ENCODE results near the gene HNRNPAB.

The HNRNPAB gene

DNA sequence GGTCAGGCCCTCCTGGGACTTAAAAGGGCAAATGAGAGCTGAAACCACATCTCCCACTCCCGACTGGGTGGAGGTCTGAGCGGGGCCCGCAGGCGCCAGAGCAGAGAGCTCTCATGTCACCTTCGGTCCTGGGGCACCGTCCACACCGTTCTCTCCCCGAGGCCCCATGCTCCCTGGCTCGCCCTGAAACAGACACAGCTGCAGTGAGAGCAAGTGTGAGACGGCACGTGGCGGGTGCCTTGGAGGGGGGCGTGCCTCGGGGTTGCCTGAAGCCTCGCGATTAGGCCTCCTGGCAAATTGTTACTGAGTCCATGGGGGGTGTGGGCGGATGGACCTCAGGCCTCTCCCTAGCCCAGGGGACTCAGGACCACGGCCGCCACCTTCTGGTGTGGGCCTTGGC lies 52.4 kb downstream of the HNRNPAB start:
- no peak for DNase-seq (ENCODE audit: low read depth)
- TF ChIP-seq, protein P1, sequence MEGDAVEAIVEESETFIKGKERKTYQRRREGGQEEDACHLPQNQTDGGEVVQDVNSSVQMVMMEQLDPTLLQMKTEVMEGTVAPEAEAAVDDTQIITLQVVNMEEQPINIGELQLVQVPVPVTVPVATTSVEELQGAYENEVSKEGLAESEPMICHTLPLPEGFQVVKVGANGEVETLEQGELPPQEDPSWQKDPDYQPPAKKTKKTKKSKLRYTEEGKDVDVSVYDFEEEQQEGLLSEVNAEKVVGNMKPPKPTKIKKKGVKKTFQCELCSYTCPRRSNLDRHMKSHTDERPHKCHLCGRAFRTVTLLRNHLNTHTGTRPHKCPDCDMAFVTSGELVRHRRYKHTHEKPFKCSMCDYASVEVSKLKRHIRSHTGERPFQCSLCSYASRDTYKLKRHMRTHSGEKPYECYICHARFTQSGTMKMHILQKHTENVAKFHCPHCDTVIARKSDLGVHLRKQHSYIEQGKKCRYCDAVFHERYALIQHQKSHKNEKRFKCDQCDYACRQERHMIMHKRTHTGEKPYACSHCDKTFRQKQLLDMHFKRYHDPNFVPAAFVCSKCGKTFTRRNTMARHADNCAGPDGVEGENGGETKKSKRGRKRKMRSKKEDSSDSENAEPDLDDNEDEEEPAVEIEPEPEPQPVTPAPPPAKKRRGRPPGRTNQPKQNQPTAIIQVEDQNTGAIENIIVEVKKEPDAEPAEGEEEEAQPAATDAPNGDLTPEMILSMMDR (IDR thresholded peaks at IDR 0.05; ENCODE audit: control insufficient read depth, insufficient read depth, low read depth, low read length, missing control alignments) = no peak
- no peak overlapping the region for H3K4me3 ChIP-seq (ENCODE audit: control insufficient read depth, low read depth, low read length)

DNA sequence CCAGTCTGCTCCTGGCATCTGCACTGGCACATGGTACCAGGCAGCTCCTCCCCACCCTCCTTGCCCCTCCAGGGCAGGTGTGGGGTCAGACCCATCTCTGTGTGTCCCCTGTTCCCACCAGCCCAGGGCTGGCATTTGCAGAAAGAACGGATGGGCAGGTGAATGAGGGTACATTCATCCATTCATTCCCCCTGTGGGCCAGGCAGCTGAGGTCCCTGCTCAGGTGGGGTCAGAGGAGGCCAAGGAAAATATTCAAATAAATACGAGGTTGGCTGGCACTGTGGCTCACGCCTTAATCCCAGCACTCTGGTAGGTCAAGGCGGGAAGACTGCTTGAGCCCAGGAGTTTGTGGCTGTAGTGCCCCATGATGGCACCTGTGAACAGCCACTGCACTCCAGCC lies 53.3 kb downstream of the HNRNPAB start:
- no peak overlapping the region for H3K4me3 ChIP-seq (ENCODE audit: control insufficient read depth, low read depth, low read length)
- TF ChIP-seq, protein P1 (IDR thresholded peaks at IDR 0.05; ENCODE audit: control insufficient read depth, insufficient read depth, low read depth, low read length, missing control alignments) = no peak
- DNase-seq (ENCODE audit: low read depth) = no peak

DNA sequence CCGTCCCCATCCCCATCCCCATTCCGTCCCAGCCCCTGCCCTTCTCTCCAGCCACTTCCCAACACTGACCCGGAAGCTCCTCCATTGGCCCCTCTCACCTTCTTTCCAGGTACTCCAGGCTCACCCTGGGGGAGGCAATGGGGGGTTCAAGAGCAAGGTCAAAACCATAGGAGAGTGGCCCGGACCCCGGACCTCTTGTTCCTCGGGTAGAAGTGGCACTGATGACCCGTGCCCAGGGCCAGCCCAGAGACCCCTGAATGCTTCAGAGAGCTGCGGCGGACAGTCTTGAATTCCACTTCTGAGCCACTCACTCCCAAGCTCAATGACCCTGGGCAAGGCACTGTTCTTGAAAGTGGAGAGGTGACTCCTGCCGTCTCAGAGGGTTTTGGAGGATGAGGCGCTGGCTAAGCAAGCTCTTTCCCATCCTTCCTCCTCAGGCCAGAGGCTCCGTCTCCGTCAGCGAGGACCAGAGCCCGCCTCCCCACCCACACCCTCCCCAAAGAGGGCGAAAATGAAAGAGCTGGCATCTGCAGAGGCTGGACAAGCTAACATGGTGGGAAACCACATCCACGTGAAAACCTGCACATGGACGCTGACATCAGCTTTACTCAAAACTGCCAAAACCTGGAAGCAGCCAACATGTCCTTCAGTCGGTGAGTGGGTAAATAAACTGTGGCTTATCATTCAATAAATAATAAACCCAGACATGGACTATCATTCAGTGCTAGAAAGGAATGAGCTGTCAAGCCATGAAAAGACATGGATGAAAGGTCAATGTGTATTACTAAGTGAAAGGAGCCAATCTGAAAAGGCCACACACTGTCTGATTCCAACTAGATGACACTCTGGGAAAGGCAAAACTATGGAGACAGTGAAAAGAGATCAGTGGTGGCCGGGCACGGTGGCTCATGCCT lies 55.5 kb downstream of the HNRNPAB start:
- H3K4me3 ChIP-seq (ENCODE audit: control insufficient read depth, low read depth, low read length) = no peak overlapping the region
- DNase-seq (ENCODE audit: low read depth) = no peak
- TF ChIP-seq, protein P1 (IDR thresholded peaks at IDR 0.05; ENCODE audit: control insufficient read depth, insufficient read depth, low read depth, low read length, missing control alignments) = no peak
